Epidermal melanocyte (primary cell): ENCODE measurements around the gene SEMA6D.

Experiments
- DNase-seq: peaks from one replicate; pipeline ENCODE4 v3.0.0; 2011; ENCODE audit warnings: low spot score; ENCODE audit not compliant: insufficient read length

The SEMA6D gene, protein sequence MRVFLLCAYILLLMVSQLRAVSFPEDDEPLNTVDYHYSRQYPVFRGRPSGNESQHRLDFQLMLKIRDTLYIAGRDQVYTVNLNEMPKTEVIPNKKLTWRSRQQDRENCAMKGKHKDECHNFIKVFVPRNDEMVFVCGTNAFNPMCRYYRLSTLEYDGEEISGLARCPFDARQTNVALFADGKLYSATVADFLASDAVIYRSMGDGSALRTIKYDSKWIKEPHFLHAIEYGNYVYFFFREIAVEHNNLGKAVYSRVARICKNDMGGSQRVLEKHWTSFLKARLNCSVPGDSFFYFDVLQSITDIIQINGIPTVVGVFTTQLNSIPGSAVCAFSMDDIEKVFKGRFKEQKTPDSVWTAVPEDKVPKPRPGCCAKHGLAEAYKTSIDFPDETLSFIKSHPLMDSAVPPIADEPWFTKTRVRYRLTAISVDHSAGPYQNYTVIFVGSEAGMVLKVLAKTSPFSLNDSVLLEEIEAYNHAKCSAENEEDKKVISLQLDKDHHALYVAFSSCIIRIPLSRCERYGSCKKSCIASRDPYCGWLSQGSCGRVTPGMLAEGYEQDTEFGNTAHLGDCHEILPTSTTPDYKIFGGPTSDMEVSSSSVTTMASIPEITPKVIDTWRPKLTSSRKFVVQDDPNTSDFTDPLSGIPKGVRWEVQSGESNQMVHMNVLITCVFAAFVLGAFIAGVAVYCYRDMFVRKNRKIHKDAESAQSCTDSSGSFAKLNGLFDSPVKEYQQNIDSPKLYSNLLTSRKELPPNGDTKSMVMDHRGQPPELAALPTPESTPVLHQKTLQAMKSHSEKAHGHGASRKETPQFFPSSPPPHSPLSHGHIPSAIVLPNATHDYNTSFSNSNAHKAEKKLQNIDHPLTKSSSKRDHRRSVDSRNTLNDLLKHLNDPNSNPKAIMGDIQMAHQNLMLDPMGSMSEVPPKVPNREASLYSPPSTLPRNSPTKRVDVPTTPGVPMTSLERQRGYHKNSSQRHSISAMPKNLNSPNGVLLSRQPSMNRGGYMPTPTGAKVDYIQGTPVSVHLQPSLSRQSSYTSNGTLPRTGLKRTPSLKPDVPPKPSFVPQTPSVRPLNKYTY

DNA sequence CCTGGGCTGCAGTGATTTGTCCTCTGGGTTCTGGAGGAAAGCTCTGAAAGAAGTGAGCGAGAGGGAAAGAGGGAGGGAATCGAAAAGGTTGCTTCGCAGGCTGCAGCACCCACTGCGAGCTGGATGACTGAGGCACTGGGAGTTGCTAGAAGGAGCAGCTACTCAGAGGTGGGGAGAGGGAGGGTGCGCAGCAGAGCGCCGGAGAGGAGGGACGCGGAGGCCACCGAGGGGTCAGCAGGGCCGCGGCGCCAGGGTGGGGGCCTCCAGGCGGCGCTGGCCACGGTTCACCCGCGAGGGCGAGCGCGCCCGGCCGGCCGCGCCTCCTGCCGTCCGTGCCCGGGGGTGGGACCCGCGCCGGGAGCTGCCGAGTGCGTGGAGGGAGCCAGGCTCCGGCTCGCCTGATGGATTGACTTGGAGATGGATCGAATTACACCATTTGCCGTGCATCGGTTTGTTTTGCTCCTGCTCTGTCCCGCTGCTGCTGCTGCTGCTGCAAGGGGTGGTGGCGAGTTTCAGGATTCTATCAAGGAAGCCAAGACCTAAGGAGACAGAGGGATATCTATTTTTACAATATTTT lies at the start of gene SEMA6D:
TSS of gene SEMA6D (plus strand) at position 470 of the 577 bp plus-strand sequence. CDS start 42,294 bp downstream, outside the sequence.
- peak; percentile 68 for DNase-seq

DNA sequence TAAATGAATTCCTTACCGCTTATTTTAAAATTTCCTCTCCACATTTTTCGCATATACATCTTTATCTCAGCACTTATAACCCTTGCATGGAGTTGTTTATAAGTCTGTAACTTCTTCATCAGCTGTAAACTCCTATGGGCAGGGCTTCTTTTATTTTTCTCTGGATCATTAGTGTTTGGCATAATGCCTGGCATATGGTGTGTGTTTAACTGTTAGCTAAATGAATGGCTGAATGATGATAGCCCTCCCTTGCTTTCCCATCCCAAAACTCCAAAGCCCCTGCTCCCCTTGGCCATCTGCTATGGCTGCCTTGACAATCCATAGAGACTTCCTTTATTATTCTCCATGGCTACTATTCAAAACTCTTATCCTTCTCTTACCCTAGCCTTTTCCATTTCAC lies 48.1 kb upstream of the SEMA6D start:
- no peak for DNase-seq

DNA sequence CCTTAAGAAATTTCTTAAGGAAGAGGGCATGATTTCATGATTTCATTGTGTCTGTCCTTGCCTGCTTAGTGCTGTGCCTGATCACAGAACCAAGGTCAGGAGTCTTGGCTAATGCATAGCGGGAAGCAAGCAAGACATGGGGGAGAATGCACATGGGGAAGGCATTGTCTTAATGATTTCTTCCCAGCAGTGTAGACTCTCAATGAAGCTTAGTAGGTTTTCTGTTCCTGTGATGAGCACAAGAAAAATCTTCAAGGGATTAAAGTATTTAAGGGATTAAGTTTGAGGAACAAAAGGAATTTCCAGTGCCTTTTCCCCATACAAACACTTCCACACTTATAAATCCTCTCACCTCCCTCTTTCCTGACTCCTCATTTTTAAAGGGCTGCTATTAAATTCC lies 46.9 kb upstream of the SEMA6D start:
- DNase-seq = no peak

DNA sequence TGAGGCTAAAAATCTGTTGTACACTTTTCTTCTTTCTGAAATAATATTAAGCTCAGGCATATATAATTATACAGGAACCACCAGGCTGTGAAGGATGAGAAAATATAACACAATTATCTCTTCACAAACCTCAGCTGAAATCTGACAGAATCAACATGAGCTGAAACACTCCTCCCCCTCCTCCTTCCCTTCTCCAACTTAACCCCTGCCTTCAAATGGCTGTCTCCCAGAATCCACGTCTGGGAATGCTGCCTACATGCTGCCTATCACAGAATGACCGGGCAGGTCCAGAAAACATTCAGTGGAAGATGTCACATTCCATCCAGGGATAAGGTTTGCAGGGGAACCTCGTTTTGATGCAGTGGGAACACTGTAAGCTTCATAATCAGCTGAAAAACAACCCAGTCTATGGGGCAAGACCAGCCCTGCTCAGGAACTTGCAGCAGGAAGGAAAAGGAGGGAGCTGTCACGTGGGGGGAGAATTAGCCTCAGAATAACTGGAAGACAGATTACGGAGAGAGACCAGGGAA lies 44.0 kb upstream of the SEMA6D start:
- no peak for DNase-seq

DNA sequence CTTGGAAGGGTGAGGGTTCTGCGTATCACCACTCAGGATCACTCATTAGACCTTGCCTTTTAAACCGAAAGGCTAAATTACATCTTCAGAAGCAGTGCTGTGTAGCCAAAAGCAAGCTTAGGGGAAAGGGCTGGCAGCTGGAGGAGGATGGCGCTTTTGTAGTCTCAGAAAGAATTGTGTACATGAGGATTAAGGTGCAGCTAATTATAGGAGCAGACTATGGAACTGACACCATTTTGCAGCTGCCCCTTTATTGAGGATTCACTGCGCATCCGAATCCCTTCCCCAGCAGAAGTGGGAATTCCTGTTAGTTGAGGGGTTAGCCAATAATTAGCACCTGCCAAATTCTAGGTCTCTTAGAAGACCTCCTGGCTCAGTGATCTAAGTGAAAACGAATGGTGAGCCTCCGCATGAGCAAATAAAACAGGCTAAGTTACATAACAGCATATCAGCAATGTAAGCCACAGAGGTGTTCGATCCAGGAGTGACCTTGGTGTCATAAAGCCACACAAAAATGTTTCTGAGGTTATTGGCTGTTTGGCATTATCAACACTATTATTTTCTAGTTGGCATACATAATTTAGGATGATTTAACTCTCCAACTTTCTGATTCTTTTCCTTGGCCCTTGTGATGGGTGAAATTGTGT lies 42.6 kb upstream of the SEMA6D start:
- no peak for DNase-seq

DNA sequence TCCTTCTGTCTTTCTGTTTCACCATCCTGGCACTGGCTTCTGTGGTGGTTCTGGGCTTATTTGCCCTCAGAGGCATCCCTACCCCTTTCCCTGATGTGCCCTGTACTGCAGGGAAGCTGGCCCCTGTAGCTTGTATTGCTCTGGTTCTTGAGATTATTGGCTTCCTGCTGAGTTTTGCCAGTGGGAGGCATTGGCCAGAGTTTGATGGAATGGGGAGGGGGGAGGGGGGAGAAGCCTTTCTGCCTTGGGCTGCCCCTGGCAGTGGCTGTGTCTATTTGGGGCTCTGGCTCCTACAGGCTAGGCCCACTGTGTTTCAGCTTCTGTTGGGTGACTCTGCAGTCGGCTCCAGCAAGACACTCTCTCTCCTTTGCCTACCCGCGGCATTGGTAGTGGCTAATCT lies 41.6 kb upstream of the SEMA6D start:
- no peak for DNase-seq

DNA sequence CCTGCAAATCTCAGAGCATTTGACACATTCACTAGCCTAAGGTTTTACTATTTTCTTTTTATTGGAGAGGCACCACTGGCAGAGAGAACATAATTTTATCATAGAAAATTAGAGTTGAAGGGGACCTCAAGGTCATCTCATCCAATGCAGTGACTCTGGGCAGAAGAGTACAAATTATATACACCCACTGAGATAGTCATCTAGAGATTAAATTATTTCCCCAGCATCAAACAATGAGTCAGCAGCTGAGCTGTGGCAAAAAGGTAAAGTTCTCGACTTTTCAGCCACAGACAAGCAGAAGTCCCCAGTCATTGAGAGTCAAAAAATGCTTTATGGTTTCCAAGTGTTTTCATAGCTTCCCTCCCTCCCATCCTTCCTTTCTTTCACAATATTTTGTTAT lies 39.3 kb upstream of the SEMA6D start:
- DNase-seq = no peak

DNA sequence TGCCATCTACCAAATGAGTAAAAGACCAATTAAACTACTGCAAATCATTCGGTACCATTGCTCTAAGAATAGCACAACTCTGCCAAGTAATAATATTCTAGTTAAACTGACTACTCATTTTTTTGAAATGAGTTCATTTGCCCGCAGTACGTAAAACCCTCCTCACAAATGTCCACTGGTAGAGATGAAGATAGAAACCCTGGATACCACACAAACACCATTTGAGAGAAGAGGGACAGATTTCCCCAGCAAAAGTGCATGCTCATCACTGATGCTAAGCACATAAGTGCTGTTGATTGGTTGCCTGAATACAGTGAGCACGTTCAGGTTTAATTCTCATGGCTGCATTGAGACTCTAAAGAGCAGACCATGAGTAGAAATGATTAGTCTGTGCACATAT lies 34.6 kb upstream of the SEMA6D start:
- no peak for DNase-seq

DNA sequence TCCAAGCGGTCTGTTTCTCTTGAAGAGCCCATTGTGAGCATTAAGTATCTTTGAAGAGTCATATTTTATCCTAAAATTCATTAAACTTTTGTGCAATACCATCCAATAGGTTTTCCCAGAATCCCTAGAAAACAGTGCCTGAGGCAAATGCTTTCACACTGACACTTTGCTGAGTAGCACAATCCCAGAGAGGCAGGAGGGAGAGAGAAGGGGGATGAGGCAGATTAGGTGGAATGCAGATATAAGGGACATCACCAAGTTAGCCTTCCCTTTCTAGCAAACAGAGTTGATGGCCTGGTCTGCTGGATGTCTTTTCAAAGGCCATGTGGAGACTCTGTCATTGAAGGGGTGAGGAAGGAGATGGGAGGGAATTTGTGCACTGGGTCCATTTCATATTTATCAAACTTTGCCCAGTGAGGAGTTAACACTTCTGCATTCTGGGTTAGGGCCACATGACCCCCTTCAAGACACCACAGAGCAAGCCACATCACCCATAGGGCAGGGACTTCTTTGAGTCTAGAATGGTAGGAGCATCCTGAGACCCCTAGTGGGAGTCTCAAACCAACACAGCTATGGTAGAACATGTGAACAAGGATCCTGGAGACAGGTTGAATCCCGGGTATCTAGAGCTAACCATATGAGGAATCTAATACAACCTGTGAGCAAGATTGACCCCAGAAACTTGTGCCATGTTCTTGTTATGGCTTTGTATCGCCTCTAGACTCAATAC lies 32.0 kb upstream of the SEMA6D start:
- no peak for DNase-seq

DNA sequence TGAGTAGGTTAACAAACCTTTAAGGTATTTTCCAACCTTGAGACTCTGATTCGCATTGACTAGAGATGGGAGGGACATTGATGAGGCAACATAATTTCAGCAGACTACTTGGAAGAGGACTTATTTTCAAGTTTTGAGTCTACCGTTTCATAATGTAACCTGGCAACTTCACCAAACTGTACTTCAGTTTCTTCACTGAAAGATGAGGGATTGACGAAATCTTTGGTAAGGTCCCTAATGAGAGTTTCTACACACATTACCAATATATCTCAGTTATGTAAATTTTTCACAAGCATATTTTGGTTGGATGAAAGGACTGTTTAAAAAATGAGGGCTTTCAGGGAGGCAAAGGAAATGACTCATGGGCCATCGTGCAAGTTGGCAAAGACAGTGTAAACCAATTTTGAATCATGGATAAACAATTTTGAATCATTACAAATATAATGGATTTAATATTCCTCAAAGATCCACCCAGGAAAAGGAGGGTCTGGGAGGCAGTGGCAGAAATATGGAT lies 28.7 kb upstream of the SEMA6D start:
- no peak for DNase-seq

DNA sequence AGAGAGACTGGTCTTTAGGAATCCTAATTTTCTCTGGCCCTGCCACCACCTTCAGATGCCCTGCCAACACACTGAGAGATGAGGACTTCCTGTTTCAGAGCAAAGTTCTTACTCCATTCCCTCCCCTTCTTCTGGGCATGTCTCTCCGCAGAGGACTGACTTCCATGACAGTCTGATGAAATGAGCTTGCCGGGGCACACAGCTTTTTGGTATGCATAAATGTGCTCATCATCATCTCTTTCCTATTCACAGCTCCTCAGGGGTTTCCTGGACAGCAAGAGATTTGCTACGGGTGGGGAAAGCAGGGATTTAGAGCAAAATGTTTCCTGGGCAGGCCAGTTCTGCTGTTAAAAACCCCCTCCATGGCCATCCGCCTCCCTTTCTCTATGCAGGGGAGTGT lies 27.6 kb upstream of the SEMA6D start:
- DNase-seq = no peak

DNA sequence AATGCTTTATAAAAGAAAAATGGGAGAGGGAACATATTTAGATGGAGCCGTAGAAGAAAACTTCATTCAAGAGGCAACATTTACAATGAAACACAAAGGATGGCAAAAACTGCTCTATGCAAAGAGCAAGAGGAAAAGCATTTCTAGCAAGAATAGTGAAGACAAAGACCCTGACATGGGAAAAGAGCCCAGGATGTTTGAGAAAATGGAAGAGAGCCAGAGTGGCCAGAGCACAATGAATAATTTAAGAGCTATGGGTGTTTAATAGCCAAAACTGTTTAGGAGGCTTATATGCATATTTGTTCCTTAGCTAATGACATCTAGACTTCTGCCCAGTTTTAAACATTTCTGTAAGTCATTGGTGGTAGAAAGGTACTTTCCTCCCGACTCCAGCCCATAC lies 25.4 kb upstream of the SEMA6D start:
- no peak for DNase-seq

DNA sequence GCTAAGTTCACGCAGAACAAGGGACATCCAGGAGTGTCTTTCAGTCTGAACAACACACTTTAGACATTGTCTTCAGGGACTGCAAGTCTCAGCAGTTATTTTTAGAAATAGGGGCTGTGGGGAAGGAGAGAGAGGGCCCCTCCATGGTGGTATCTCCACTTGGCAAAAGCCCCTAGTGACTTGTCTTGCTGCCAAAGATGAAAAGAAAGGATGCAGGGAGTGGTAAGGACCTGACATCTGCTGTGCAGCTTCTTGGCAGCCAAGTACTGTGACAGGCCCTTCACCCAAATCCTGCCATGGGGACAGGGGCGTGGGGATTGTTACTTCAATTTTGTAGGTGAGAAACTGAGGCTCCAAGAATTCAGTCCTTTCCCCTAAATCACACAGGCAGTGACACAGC lies 21.0 kb upstream of the SEMA6D start:
- DNase-seq = no peak

DNA sequence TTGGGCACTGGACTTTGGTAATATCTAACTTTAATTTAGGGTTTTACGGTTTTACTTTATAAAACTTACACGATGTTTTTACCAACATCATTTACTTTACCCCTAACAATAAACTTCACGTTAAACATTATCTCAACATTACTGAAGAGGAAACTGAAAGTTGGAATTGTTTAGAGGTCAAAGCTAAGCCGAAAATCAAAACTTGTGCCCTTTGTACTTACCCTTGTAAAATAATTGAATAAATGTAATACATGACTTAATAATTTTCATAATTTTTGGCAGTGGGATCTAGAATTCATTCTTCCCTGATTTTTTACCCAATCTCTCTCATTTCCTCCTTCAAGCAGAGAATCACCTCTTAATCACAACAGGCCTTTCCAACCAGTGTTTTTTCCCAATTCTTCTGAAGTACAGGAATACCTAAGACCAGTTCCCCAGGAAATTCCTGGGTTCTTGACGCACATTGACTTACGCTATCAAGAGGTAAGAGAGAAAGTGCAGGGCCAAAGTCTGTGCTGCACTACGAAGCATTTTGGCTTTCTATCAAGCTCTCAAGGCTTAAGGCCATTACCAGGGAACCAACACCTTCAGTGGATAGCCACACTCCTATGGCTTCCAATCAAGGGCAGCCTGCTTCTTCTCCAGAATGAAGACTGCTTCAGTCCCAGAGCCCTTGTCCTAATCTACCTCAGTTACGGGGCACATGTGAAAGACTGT lies 11.9 kb upstream of the SEMA6D start:
- no peak for DNase-seq

DNA sequence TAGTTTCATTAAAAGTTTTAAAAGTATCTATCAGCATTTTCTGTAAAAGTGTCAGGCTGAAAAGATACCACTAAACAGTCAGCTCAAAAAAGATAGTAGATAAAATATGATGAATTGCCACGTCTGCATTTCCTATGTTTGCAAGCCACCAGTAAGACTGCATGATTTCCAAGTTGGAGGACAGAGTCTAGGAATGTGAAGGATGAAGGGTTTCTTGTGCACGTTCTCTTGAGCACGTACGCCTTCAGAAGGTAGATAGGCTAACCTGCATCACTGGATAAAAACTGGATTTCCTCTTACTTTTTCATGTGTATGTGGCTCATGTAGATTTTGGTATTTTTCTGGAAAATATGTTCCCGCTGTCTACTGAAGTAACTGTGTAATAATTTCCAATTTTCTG lies 9.9 kb upstream of the SEMA6D start:
- no peak for DNase-seq

DNA sequence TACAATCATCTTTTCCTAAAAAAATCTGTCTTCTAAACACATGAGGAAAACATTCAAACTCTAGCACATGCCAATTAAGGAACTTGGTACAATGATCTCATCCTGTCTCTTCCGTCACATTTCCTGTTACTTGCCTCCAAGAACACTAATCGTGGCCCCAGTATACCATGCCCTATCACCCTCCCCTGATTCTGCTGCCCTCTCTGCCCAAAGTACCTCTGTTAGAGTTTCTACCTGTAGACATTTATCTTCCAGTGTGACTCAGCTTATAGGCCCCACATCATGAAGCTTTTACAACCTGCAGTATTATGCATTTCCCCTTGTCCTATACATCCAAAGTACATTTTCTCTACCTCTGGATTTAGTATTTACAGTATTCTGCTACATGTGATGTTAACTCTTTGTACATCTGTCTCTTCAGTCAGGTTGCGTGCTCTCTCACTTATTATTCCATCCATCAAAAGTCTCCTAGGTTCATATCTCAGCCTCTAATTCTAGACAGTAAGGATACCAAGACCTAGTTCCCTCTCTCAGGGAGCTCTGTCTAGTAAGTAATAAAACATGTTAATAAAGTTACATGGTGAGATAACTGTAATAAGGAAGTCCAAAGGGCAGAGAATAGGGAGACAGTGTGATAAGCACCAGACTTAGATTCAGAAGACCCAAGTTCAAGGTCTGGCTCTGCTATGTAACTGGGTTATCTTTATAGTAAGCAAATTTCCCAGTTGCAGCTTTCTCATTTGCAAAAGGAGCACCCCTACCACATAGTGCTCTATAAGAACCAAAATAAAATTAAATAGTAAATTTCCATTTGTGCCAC lies 8.9 kb upstream of the SEMA6D start:
- DNase-seq = no peak

DNA sequence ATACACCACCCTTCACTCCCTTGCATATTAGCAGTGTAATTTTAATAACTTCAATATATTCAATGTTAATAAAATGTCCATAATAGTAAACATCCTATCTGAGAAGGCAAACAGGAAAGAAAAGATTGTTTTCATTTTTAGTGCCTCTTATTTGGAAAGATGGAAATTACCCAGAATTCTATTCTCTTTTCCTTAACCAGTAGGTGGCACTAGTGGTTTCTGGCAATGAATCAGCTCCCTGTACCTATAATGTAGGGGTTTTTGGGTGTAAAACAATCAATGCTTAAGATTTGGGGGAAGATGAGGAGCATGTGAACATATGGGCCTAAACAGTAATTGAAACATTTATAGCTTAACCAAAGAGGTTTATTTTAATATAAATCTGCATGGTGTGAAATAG lies 5.7 kb upstream of the SEMA6D start:
- DNase-seq = no peak

DNA sequence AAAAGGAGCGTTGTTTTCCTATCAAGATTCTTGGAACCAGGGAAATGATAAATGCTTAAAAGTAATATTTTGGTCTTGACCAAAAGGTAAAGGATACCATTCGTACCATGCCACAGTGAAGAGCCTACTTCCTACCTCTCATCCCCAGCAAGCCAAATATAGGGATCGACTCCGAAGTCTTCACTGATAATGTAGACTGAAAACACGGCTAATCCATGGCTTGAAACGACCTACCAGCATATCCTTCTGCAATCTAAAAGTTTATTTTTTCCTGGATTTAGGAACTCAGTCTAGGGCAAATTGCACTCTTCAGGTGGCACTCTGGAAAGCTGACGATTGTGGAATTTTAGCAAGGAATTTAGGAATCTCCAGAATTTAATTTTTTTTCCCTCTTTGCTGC lies 1.9 kb upstream of the SEMA6D start:
- DNase-seq = no peak
